ENCODE results near the gene CNOT2. TPM values are rescaled to one million over a fixed set of nuclear protein-coding genes. Genes with fewer than 3 reads are reported as not detected.

Gene CNOT2
- total and polyA plus RNA-seq, 7 donors = 36.7 to 171 (median 98.8) TPM

GRCh38 chr12:70213707-70214106 is 29.5 kb upstream of the CNOT2 start:
- DNase-seq = no peak
- Histone ChIP-seq H3K27ac (no peak overlapping the region), H3K27me3 (no peaks in the 10 kb centered on the region), H3K4me1 (no peaks in the 10 kb centered on the region), H3K36me3 (peaks cover 0 to 6% (median 0%) of the 10 kb centered on the region in 4 donors), H3K4me3 (no peak overlapping the region), H3K9me3 (peaks cover 0 to 4% (median 0%) of the 10 kb centered on the region in 4 donors)
- TF ChIP-seq POLR2A (IDR thresholded peaks at IDR 0.05) (no peak), POLR2AphosphoS5 (IDR thresholded peaks at IDR 0.05) (no peak), CTCF (IDR thresholded peaks at IDR 0.05) (no peak), EP300 (IDR thresholded peaks at IDR 0.05) (no peak)
- intact Hi-C loops (cut with DNase I) = no loop called here

- intact Hi-C loops (cut with DNase I) = no loop called here
- peaks cover 0 to 6% (median 0%) of the 10 kb centered on the region in 4 donors for H3K36me3 ChIP-seq
- H3K4me1 ChIP-seq = no peaks in the 10 kb centered on the region
- peaks cover 0 to 4% (median 0%) of the 10 kb centered on the region in 4 donors for H3K9me3 ChIP-seq
- H3K4me3 ChIP-seq = no peak overlapping the region
- no peak for DNase-seq
- TF ChIP-seq POLR2A (IDR thresholded peaks at IDR 0.05) = no peak
- no peak for TF ChIP-seq POLR2AphosphoS5 (IDR thresholded peaks at IDR 0.05)
- TF ChIP-seq EP300 (IDR thresholded peaks at IDR 0.05) = no peak
- no peak for TF ChIP-seq CTCF (IDR thresholded peaks at IDR 0.05)
- WGBS, 2 donors = 87 to 92% methylated on average over 2 of the region's 2 CpGs
- no peaks in the 10 kb centered on the region for H3K27me3 ChIP-seq
- no peak overlapping the region for H3K27ac ChIP-seq
These were observed 28.1 kb upstream of the CNOT2 start for GRCh38 chr12:70214972-70215617.

DNA sequence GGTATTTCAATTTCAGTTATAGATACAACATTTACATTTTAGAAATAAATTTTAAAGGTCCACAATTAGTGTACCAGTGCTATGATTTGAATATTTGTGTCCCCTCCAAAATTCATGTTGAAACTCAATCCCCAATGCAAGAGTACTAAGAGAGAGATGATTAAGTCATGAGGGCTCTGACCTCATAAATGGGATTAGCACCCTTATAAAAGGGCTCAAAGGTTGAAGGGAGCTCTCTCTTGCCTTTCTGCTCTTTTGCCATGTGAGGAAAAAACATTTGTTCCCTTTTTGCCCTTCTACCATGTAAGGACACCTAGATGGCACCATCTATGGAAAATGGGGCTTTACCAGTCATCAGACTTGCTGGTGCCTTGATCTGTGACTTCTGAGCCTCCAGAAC is 25.8 kb upstream of the CNOT2 start:
- no peaks in the 10 kb centered on the region for H3K27me3 ChIP-seq
- no peak for DNase-seq
- TF ChIP-seq CTCF (IDR thresholded peaks at IDR 0.05) = no peak
- TF ChIP-seq POLR2AphosphoS5 (IDR thresholded peaks at IDR 0.05) = no peak
- TF ChIP-seq POLR2A (IDR thresholded peaks at IDR 0.05) = no peak
- TF ChIP-seq EP300 (IDR thresholded peaks at IDR 0.05) = no peak
- H3K4me3 ChIP-seq = no peak overlapping the region
- peaks cover 0 to 6% (median 0%) of the 10 kb centered on the region in 4 donors for H3K36me3 ChIP-seq
- no peak overlapping the region for H3K27ac ChIP-seq
- no peaks in the 10 kb centered on the region for H3K9me3 ChIP-seq
- intact Hi-C loops (cut with DNase I) = no loop called here
- no peaks in the 10 kb centered on the region for H3K4me1 ChIP-seq

GRCh38 chr12:70221626-70222025 is 21.6 kb upstream of the CNOT2 start:
- TF ChIP-seq POLR2AphosphoS5 (IDR thresholded peaks at IDR 0.05) = no peak
- no peak for TF ChIP-seq CTCF (IDR thresholded peaks at IDR 0.05)
- no peak for TF ChIP-seq EP300 (IDR thresholded peaks at IDR 0.05)
- no peak for TF ChIP-seq POLR2A (IDR thresholded peaks at IDR 0.05)
- no peaks in the 10 kb centered on the region for H3K27me3 ChIP-seq
- no peaks in the 10 kb centered on the region for H3K4me1 ChIP-seq
- H3K36me3 ChIP-seq = no peaks in the 10 kb centered on the region
- no peak overlapping the region for H3K27ac ChIP-seq
- intact Hi-C loops (cut with DNase I) = no loop called here
- DNase-seq = no peak
- H3K4me3 ChIP-seq = no peak overlapping the region
- no peaks in the 10 kb centered on the region for H3K9me3 ChIP-seq

GRCh38 chr12:70227911-70228310 is 15.3 kb upstream of the CNOT2 start:
- Histone ChIP-seq H3K4me1 (no peaks in the 10 kb centered on the region), H3K9me3 (no peaks in the 10 kb centered on the region), H3K4me3 (no peak overlapping the region), H3K27me3 (no peaks in the 10 kb centered on the region), H3K27ac (no peak overlapping the region), H3K36me3 (no peaks in the 10 kb centered on the region)
- no peak for TF ChIP-seq POLR2AphosphoS5 (IDR thresholded peaks at IDR 0.05)
- TF ChIP-seq EP300 (IDR thresholded peaks at IDR 0.05) = no peak
- no peak for TF ChIP-seq CTCF (IDR thresholded peaks at IDR 0.05)
- TF ChIP-seq POLR2A (IDR thresholded peaks at IDR 0.05) = no peak
- no peak for DNase-seq
- intact Hi-C loops (cut with DNase I) = no loop called here
- 83 to 90% methylated on average over 2 of the region's 2 CpGs for WGBS, 2 donors

Data from sigmoid colon (tissue), 7 donors.